HG02973 (cell line): ENCODE measurements around the gene GP5.

Experiments used
- ATAC-seq: cut with Tn5 transposase; IDR thresholded peaks from one replicate; pipeline ENCODE4 v1.9.1; 2021; ENCODE audit warnings: moderate library complexity; ENCODE audit not compliant: unreplicated experiment

GP5 gene

DNA sequence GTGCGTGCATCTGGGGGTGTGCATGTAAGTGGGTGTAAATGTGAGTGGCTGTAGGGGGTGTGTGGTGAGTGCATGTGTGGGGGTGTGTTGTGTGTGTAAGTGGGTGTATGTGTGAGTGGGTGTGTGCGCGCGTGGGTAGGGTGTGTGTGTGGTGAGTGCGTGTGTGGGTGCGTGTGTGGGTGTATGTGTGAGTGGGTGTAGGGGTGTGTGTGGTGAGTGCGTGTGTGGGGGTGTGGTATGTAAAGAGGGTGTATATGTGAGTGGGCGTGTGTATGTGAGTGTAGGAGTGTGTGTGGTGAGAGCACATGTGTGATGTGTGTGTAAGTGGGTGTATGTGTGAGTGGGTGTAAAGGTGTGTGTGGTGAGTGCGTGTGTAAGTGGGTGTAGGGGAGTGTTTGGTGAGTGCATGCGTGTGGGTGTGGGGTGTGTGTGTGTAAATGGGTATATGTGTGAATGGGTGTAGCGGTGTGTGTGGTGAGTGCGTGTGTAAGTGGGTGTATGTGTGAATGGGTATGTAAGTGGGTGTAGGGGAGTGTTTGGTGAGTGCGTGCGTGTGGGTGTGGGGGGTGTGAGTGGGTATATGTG lies 47.0 kb downstream of the GP5 start:
- no peak for ATAC-seq

DNA sequence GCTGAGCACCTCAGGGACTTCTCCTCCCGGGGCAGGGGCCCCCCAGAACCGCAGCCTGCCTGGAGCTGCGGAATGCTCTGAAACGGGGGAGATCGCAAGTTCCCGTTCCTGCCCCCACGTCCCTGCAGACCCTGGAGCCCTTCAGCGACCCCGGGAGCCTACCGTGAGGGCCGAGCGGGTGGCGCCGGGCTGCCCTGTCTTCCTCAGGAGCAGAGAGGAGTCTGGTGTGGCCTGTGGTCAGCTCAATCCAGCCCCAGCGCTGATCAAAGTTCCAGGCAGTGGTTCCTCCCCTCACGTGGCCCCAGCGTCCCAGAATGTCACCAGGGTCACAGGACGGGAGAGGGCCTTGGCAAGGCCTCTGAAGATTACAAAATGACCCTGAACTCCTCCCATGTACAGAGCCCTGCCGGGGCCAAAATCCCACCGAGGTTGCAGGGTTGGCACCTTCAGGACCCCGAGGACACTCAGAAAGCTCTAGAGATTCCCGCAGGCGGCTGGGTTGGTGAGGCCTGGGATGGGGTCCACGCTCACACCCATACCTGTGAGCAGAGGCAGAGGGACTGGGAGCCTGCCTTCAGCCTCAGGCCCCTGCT lies 47.9 kb downstream of the GP5 start, which contains the start of gene CPN2:
Gene CPN2 (minus strand): TSS at position 249 of the 593 bp plus-strand sequence. CDS start 8,626 bp downstream, outside the sequence.
- no peak for ATAC-seq

DNA sequence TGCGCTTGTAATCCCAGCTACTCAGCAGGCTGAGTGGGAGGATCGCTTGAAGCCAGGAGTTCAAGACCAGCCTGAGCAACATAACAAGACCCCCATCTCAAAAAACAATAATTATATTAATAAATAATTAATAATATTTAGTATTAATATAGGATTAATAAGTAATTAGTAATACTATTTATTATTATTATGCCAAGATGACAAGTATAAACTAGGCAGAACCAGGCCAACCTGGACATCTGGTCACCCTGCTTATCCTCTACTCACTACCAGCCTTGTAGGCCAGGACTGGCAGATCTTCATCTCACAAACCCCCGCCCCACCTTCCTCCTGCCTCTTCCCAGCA lies 48.4 kb downstream of the GP5 start:
- no peak for ATAC-seq

DNA sequence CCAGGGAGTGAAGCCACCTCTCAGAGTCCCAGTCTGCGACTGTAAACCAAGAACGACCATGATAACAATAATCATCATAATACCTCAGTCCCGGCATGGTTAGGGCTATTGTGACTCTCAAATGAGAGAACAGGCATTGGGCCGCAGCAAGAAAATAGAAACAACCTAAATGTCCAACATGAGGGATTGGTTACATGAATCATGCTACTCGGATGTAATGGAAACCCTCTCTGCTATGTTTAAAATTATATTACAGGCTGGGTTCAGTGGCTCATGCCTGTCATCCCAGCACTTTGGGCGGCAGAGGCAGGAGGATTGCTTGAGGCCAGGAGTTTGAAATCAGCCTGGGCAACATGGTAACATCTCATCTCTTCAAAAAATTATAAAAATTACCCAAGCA lies 50.7 kb downstream of the GP5 start:
- ATAC-seq, result no peak

DNA sequence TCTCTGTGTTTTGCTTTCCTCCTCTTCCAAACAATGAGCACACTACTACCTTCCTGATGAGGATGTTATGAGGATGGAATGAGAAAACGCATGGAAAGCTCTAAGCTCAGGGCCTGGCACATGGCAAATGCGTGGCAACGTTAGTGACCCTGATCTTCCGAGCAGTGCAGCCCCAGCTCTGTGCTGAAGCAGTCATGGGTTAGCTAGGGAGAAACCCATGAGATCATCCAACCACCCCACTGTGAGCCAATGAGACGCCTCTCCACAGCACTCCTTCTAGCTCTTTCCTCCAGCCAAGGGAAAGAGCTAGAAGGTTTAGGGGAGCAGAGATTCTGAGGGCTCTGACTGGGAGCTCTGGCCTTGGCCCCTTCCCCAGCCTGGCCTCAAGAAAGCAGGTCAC lies 52.4 kb downstream of the GP5 start:
- ATAC-seq, result no peak

DNA sequence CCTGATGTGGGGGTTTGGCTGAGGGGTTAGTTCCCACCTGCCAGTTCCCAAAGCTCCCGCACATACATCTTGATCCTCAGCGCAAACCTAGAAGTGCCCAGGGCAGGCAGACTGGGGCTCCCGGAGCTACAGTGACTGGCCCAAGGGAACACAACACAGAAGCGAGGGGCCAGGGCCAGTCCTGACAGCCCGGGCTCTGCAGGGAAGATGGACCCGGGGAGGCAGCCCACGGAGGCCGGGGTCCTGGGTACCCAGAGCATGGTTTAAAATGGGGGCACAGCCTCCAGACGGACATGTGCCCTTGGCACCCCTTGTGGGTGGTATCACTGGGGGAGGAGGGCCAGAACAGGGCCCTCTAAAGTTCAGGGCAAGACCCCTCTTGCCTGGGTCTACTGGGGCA lies 53.0 kb downstream of the GP5 start:
- ATAC-seq, result no peak
